Fibroblast of lung (primary cell): Measurements from ENCODE around the gene RIBC1. TPM values are rescaled to one million over a fixed set of nuclear protein-coding genes. Genes with fewer than 3 reads are reported as not detected.

Experiments used
- DNase-seq, 2 donors: peaks; one replicate each; pipeline versions ENCODE4 v3.0.0 to v3.0.0-alpha.2; 2010; ENCODE audit warnings: low read depth in 2 of 2
- H2AFZ ChIP-seq: 2 replicates; pipeline ENCODE4 v1.5.1; 2012; ENCODE audit warnings: low read length, control low read depth, inconsistent platforms
- H3K27ac ChIP-seq: 2 replicates; pipeline ENCODE4 v1.5.1; 2011; ENCODE audit warnings: low read length, control low read depth; ENCODE audit not compliant: insufficient read depth
- H3K27me3 ChIP-seq: 2 replicates; pipeline ENCODE4 v1.5.1; 2011; ENCODE audit warnings: mild to moderate bottlenecking, low read length; ENCODE audit not compliant: control insufficient read depth, insufficient read depth
- H3K36me3 ChIP-seq: 2 replicates; pipeline ENCODE4 v1.5.1; 2011; ENCODE audit warnings: low read length; ENCODE audit not compliant: control insufficient read depth, insufficient read depth
- H3K4me1 ChIP-seq: 2 replicates; pipeline ENCODE4 v1.5.1; 2011; ENCODE audit warnings: low read length; ENCODE audit not compliant: control insufficient read depth, insufficient read depth; ENCODE audit errors: extremely low read depth
- H3K4me2 ChIP-seq: 2 replicates; pipeline ENCODE4 v1.5.1; 2011; ENCODE audit warnings: low read length, control low read depth; ENCODE audit not compliant: insufficient read depth; ENCODE audit errors: extremely low read depth
- H3K4me3 ChIP-seq, 4 experiments: fragments of 200-600 bp in 1 of 4; sonication (generic) in 1 of 4; replicated peaks in 1 of 4; 2 replicates each; pipeline ENCODE4 v1.5.1; 2011 to 2016; ENCODE audit warnings: low read length in 4 of 4, low read depth in 3 of 4, mild to moderate bottlenecking in 3 of 4, control low read depth in 2 of 4, inconsistent platforms in 1 of 4, mixed read lengths in 1 of 4; ENCODE audit not compliant: insufficient read depth in 1 of 4; ENCODE audit errors: control extremely low read depth in 1 of 4
- H3K79me2 ChIP-seq: 2 replicates; pipeline ENCODE4 v1.5.1; 2012; ENCODE audit warnings: mild to moderate bottlenecking, low read length, inconsistent platforms; ENCODE audit not compliant: control insufficient read depth, insufficient read depth
- H3K9ac ChIP-seq: 2 replicates; pipeline ENCODE4 v1.5.1; 2011; ENCODE audit warnings: mild to moderate bottlenecking, low read length, control low read depth; ENCODE audit not compliant: insufficient read depth
- H3K9me3 ChIP-seq: 2 replicates; pipeline ENCODE4 v1.5.1; 2012; ENCODE audit warnings: low read depth, low read length; ENCODE audit not compliant: control insufficient read depth, insufficient read depth
- H4K20me1 ChIP-seq: 2 replicates; pipeline ENCODE4 v1.5.1; 2011; ENCODE audit warnings: low read length; ENCODE audit not compliant: control insufficient read depth, insufficient read depth; ENCODE audit errors: extremely low read depth
- EZH2 ChIP-seq: IDR thresholded peaks from 2 replicates; pipeline ENCODE4 v1.5.1; 2012; ENCODE audit warnings: low read length, control low read depth, mild to moderate bottlenecking; ENCODE audit errors: missing control alignments
- polyA plus RNA-seq, 2 donors: library from polyadenylated mRNA; depleted of rRNA in 1 of 2; stranded (reverse) in 1 of 2; unstranded in 1 of 2; fragments of >200 nt; gene quantifications; 2 replicates each; pipeline ENCODE4 v1.2.1, GENCODE V29; 2011 to 2012; ENCODE audit warnings: missing spikeins in 1 of 2
- total RNA-seq: library from RNA; depleted of rRNA; stranded (reverse); fragments of >200 nt; gene quantifications from 2 replicates; pipeline ENCODE4 v1.2.1, GENCODE V29; 2014
- TF ChIP-seq, protein P1 (sequence below), 2 donors: IDR thresholded peaks in 1 of 2; conservative IDR thresholded peaks in 1 of 2; 1 replicate in 1 of 2; 2 replicates in 1 of 2; pipeline ENCODE4 v1.5.1; 2011 to 2012; ENCODE audit warnings: low read length in 2 of 2, control low read depth in 1 of 2, inconsistent platforms in 1 of 2, low read depth in 1 of 2, mild to moderate bottlenecking in 1 of 2

RIBC1 gene
- total and polyA plus RNA-seq, 2 donors (not counting 1 experiment from before 2014, with no cell fraction given), result 0.15 to 1.3 TPM

DNA sequence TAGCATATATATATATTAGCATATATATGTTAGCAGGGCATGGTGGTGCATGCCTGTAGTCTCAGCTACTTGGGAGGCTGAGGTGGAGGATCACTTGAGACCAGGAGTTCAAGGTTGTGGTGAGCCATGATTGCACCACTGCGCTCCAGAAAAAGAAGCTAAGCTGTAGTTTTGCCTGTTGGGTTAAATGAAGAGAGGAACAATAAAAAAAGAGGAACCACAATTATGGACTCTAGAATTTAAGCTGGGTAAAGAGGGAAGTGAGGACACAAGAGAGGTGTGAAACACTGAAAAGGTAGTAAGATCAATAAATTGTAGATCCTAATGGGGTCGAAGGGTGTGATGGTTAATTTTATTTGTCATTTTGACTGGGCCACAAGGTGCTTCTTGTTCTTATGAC is 52.0 kb downstream of the RIBC1 start:
- DNase-seq, result no peak
- Histone ChIP-seq H3K27ac (no peak overlapping the region), H3K79me2 (no peaks in the 10 kb centered on the region), H3K4me1 (no peaks in the 10 kb centered on the region), H3K9me3 (no peaks in the 10 kb centered on the region), H3K36me3 (no peaks in the 10 kb centered on the region), H3K4me2 (no peak overlapping the region), H3K9ac (no peak overlapping the region), H3K4me3 (no peak overlapping the region), H2AFZ (no peak overlapping the region), H3K27me3 (no peaks in the 10 kb centered on the region), H4K20me1 (no peaks in the 10 kb centered on the region)
- TF ChIP-seq, protein P1, sequence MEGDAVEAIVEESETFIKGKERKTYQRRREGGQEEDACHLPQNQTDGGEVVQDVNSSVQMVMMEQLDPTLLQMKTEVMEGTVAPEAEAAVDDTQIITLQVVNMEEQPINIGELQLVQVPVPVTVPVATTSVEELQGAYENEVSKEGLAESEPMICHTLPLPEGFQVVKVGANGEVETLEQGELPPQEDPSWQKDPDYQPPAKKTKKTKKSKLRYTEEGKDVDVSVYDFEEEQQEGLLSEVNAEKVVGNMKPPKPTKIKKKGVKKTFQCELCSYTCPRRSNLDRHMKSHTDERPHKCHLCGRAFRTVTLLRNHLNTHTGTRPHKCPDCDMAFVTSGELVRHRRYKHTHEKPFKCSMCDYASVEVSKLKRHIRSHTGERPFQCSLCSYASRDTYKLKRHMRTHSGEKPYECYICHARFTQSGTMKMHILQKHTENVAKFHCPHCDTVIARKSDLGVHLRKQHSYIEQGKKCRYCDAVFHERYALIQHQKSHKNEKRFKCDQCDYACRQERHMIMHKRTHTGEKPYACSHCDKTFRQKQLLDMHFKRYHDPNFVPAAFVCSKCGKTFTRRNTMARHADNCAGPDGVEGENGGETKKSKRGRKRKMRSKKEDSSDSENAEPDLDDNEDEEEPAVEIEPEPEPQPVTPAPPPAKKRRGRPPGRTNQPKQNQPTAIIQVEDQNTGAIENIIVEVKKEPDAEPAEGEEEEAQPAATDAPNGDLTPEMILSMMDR (conservative IDR thresholded peaks at IDR 0.05 in 1 of 2, IDR thresholded peaks at IDR 0.05 in 1 of 2; ENCODE audit: low read depth in 1 of 2, low read length in 2 of 2), result no peak
- no peak for TF ChIP-seq EZH2

DNA sequence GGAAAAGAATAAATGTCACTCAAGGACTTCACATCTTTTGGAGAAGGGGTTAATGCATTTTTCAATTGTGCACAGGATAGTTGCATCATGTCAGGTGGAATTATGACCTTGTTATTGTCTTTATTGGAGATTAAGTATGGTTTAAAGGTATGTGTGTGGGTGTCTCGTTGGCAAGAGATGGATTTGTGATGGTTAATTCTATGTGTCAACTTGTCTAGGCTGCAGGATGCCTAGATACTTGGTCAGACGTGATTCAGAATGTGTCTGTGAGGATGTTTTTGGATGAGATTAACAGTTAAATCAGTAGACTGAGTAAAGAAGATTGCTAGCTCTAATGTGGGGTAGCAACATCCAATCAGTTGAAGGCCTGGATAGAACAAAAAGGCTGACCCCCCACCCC is 53.7 kb downstream of the RIBC1 start:
- H3K36me3 ChIP-seq, result no peaks in the 10 kb centered on the region
- peak in 1 of 2 donors; percentile 88 for DNase-seq
- no peak overlapping the region for H3K4me2 ChIP-seq
- H3K9ac ChIP-seq, result no peak overlapping the region
- H3K9me3 ChIP-seq, result no peaks in the 10 kb centered on the region
- H2AFZ ChIP-seq, result no peak overlapping the region
- H4K20me1 ChIP-seq, result no peaks in the 10 kb centered on the region
- no peaks in the 10 kb centered on the region for H3K4me1 ChIP-seq
- peaks cover 3% of the 10 kb centered on the region for H3K27me3 ChIP-seq
- H3K79me2 ChIP-seq, result no peaks in the 10 kb centered on the region
- no peak for TF ChIP-seq EZH2
- TF ChIP-seq, protein P1 (conservative IDR thresholded peaks at IDR 0.05 in 1 of 2, IDR thresholded peaks at IDR 0.05 in 1 of 2; ENCODE audit: low read depth in 1 of 2, low read length in 2 of 2), result no peak
- no peak overlapping the region for H3K27ac ChIP-seq
- H3K4me3 ChIP-seq, result no peak overlapping the region

DNA sequence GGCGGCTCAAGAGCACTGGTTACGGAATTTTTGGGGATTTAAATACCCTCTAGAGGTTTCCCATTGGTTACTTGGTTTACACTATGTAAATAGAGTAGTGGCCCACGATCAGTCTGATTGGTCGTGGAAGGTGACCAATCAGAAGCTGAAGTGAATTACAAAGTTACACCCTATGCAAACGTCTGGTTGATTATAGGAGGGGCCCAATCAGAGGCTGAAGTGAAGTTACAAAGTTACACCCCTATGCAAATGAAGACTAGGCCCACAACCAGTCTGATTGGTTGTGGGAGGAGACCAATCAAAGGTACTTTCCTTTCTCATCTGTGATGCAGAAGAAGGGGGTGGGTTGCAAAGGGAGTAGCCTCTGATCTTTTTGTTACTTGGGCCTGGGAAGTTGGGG is 56.6 kb downstream of the RIBC1 start:
- Histone ChIP-seq H3K9me3 (no peaks in the 10 kb centered on the region), H4K20me1 (no peaks in the 10 kb centered on the region), H2AFZ (no peak overlapping the region), H3K27me3 (peaks cover 3% of the 10 kb centered on the region), H3K27ac (no peak overlapping the region), H3K4me2 (no peak overlapping the region), H3K4me3 (no peak overlapping the region), H3K4me1 (no peaks in the 10 kb centered on the region), H3K79me2 (no peaks in the 10 kb centered on the region), H3K36me3 (no peaks in the 10 kb centered on the region), H3K9ac (no peak overlapping the region)
- TF ChIP-seq EZH2, result no peak
- TF ChIP-seq, protein P1 (conservative IDR thresholded peaks at IDR 0.05 in 1 of 2, IDR thresholded peaks at IDR 0.05 in 1 of 2; ENCODE audit: low read depth in 1 of 2, low read length in 2 of 2), result no peak
- peak in 1 of 2 donors; percentile 28 for DNase-seq

Other genes starting within 250 kb of the RIBC1 start
- 65.5 and 83.6 TPM in 2 replicates for gene KDM5C, start 197.7 kb upstream of the RIBC1 start, total RNA-seq
- 30.5 and 49.2 TPM in 2 replicates for gene KDM5C, start 197.7 kb upstream of the RIBC1 start, polyA plus RNA-seq
- 3.6 and 9.9 TPM in 2 replicates for gene IQSEC2, start 141.3 kb upstream of the RIBC1 start, total RNA-seq
- 5.9 and 7.4 TPM in 2 replicates for gene IQSEC2, start 141.3 kb upstream of the RIBC1 start, polyA plus RNA-seq
- 7.7 and 9.6 TPM in 2 replicates for gene SMC1A, start 219 bp upstream of the RIBC1 start, total RNA-seq
- gene SMC1A, start 219 bp upstream of the RIBC1 start, polyA plus RNA-seq, result 23.5 and 53.3 TPM in 2 replicates
- gene HSD17B10, start 11.5 kb downstream of the RIBC1 start, total RNA-seq, result 41.6 and 46.0 TPM in 2 replicates
- gene HSD17B10, start 11.5 kb downstream of the RIBC1 start, polyA plus RNA-seq, result 62.3 and 103 TPM in 2 replicates